Sigmoid colon (tissue), 7 donors: ENCODE measurements around the gene LTBP1. TPM values are rescaled to one million over a fixed set of nuclear protein-coding genes. Genes with fewer than 3 reads are reported as not detected.

Experiments
- DNase-seq: peaks from one replicate; pipeline ENCODE4 v3.0.0-alpha.2; 2019
- H3K27ac ChIP-seq, 4 donors: fragments of 200-600 bp; sonication (generic); one replicate each; pipeline ENCODE4 v1.5.1; 2016 to 2019; ENCODE audit warnings: mild to moderate bottlenecking in 1 of 4
- H3K27me3 ChIP-seq, 3 donors: fragments of 200-600 bp; sonication (generic); one replicate each; pipeline ENCODE4 v1.5.1; 2019; ENCODE audit warnings: mild to moderate bottlenecking in 1 of 3
- H3K36me3 ChIP-seq, 4 donors: fragments of 200-600 bp; sonication (generic); one replicate each; pipeline ENCODE4 v1.5.1; 2016 to 2019
- H3K4me1 ChIP-seq, 4 donors: fragments of 200-600 bp; sonication (generic); one replicate each; pipeline ENCODE4 v1.5.1; 2017 to 2019
- H3K4me3 ChIP-seq, 4 donors: fragments of 200-600 bp; sonication (generic); one replicate each; pipeline ENCODE4 v1.5.1; 2017 to 2019; ENCODE audit warnings: mild to moderate bottlenecking in 2 of 4, moderate library complexity in 1 of 4
- H3K9me3 ChIP-seq, 4 donors: fragments of 200-600 bp in 3 of 4; sonication (generic) in 3 of 4; one replicate each; pipeline versions ENCODE4 v1.5.1 to v1.6.1; 2013 to 2019
- EP300 ChIP-seq, 4 donors: sonication (generic); formaldehyde crosslinking; IDR thresholded peaks; one replicate each; pipeline ENCODE4 v1.6.1; 2017; ENCODE audit warnings: antibody characterized with exemption in 4 of 4
- POLR2A ChIP-seq, 2 donors: fragments of 450-650 bp; IDR thresholded peaks; one replicate each; pipeline ENCODE4 v1.6.1; 2016; ENCODE audit warnings: antibody characterized with exemption in 2 of 2, mild to moderate bottlenecking in 2 of 2, moderate library complexity in 2 of 2
- POLR2AphosphoS5 ChIP-seq, 4 donors: sonication (generic); formaldehyde crosslinking; IDR thresholded peaks; one replicate each; pipeline ENCODE4 v1.6.1; 2017; ENCODE audit warnings: antibody characterized with exemption in 4 of 4
- WGBS, 2 donors: extraction: QIAGEN DNeasy Blood & Tissue Kit; methylation state at CpG; one replicate each; pipeline ENCODE4 v1.1.7; 2013; 5-methylcytosine and 5-hydroxymethylcytosine counted together
- intact Hi-C: fragments of 100-400 bp; cut with DNase I; formaldehyde crosslinking; loops from one replicate; pipeline ENCODE4 v1.15.1; 2023
- polyA plus RNA-seq, 3 donors: library from polyadenylated mRNA; stranded (reverse); fragments of 200-250 nt; gene quantifications; one replicate each; pipeline ENCODE4 v1.2.3, GENCODE V29; 2013
- total RNA-seq, 4 donors: library from RNA; depleted of rRNA; stranded (reverse); fragments of >200 nt; gene quantifications; one replicate each; pipeline ENCODE4 v1.1.0, GENCODE V29; 2016
- TF ChIP-seq, protein P1 (sequence below), 4 experiments: fragments of 450-650 bp in 3 of 4; fragments of 200-600 bp in 1 of 4; IDR thresholded peaks; one replicate each; pipeline ENCODE4 v1.5.1; 2016 to 2019; ENCODE audit warnings: antibody characterized with exemption in 4 of 4, mild to moderate bottlenecking in 3 of 4, moderate library complexity in 2 of 4
- donor health status: healthy with polysubstance abuse.
- donor health status: Bipolar disorder and iron deficiency.
- donor health status: healthy.

The LTBP1 gene
- total and polyA plus RNA-seq, 7 donors, result 3.0 to 102 (median 34.2) TPM

DNA sequence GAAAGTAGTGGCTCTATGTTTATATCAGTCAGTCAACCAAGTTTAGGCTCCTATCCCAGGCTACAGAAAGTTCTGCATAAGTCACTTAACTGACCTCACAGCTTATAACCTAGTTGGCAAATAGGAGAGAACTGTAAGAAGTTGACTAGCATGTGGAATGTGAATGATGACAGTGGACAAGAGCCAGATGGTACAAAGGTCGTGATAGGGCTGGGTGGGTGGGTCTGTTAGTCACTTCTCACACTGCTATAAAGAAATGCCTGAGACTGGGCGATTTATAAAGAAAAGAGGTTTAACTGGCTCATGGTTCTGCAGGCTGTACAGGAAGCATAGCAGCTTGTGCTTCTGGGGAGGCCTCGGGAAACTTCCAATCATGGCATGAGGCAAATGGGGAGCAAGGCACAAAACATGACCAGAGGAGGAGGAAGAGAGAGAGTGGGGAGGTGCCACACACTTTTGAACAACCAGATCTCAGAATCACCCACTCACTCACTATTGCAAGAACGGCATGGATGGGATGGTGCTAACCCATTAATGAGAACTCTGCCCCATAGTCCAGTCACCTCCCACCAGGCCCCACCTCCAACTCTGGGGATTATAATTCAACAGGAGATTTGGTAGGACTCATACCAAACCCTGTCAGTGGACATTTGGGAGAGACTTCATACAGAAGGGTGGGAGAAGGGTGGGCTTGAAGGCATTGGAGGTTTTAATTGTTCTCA lies 68.8 kb downstream of the LTBP1 start:
- Histone ChIP-seq H3K27ac (no peak overlapping the region), H3K36me3 (no peaks in the 10 kb centered on the region), H3K9me3 (no peaks in the 10 kb centered on the region), H3K4me1 (peaks cover 0 to 8% (median 0%) of the 10 kb centered on the region in 4 donors), H3K27me3 (no peaks in the 10 kb centered on the region), H3K4me3 (no peak overlapping the region)
- no peak for DNase-seq
- intact Hi-C loops, result no loop called here
- TF ChIP-seq POLR2A (IDR thresholded peaks at IDR 0.05) (no peak), EP300 (IDR thresholded peaks at IDR 0.05) (no peak), POLR2AphosphoS5 (IDR thresholded peaks at IDR 0.05) (no peak)
- TF ChIP-seq, protein P1, sequence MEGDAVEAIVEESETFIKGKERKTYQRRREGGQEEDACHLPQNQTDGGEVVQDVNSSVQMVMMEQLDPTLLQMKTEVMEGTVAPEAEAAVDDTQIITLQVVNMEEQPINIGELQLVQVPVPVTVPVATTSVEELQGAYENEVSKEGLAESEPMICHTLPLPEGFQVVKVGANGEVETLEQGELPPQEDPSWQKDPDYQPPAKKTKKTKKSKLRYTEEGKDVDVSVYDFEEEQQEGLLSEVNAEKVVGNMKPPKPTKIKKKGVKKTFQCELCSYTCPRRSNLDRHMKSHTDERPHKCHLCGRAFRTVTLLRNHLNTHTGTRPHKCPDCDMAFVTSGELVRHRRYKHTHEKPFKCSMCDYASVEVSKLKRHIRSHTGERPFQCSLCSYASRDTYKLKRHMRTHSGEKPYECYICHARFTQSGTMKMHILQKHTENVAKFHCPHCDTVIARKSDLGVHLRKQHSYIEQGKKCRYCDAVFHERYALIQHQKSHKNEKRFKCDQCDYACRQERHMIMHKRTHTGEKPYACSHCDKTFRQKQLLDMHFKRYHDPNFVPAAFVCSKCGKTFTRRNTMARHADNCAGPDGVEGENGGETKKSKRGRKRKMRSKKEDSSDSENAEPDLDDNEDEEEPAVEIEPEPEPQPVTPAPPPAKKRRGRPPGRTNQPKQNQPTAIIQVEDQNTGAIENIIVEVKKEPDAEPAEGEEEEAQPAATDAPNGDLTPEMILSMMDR (IDR thresholded peaks at IDR 0.05), result no peak
- WGBS, 2 donors, result 25 to 66% methylated on average over 4 of the region's 4 CpGs

DNA sequence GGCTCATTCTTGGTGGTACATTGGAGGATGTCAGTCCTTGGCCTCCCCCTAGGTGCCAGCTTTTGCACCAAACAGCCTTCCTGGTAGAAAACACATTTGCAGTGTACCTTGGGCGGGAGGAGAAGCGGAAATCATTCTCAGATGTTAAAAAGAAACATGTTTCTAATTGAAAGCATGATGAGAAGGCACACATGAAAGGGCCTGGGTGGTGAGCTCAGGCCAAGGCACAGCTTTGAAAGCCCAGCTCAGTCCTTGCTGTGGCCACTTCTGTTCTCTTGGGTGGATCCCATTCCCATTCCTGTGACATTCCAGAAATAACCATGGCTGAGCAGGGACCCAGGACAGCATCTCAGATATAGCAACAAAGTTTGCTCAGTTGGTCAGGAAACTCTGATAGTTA lies 71.5 kb downstream of the LTBP1 start:
- H3K27me3 ChIP-seq, result no peaks in the 10 kb centered on the region
- H3K9me3 ChIP-seq, result no peaks in the 10 kb centered on the region
- H3K27ac ChIP-seq, result no peak overlapping the region
- peaks cover 0 to 13% (median 5%) of the 10 kb centered on the region in 4 donors for H3K4me1 ChIP-seq
- 91 to 92% methylated on average over 2 of the region's 2 CpGs for WGBS, 2 donors
- no peaks in the 10 kb centered on the region for H3K36me3 ChIP-seq
- TF ChIP-seq POLR2AphosphoS5 (IDR thresholded peaks at IDR 0.05) (no peak), EP300 (IDR thresholded peaks at IDR 0.05) (no peak), POLR2A (IDR thresholded peaks at IDR 0.05) (no peak)
- TF ChIP-seq, protein P1 (IDR thresholded peaks at IDR 0.05), result no peak
- intact Hi-C loops, result no loop called here
- no peak overlapping the region for H3K4me3 ChIP-seq
- no peak for DNase-seq

DNA sequence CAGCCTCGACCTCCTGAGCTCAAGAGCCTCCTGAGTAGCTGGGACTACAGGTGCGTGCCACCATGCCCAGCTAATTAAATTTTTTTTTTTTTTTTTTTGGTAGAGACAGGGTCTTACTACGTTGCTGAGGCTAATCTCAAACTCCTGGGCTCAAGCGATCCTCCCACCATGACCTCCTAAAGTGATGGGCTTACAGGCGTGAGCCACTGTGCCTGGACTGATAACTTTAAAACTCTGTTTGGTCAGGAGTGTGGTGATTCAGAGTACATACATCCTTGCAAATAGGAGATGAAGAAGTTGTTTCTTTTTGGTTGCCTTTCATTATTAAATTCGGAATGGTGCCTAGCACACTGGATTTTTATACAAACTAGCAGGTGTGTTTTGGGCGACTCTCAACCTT lies 73.0 kb downstream of the LTBP1 start:
- no peak for DNase-seq
- H3K27me3 ChIP-seq, result no peaks in the 10 kb centered on the region
- H3K36me3 ChIP-seq, result no peaks in the 10 kb centered on the region
- TF ChIP-seq EP300 (IDR thresholded peaks at IDR 0.05) (no peak), POLR2AphosphoS5 (IDR thresholded peaks at IDR 0.05) (no peak), POLR2A (IDR thresholded peaks at IDR 0.05) (no peak)
- TF ChIP-seq, protein P1 (IDR thresholded peaks at IDR 0.05), result no peak
- no peak overlapping the region for H3K4me3 ChIP-seq
- intact Hi-C loops, result no loop called here
- H3K9me3 ChIP-seq, result no peaks in the 10 kb centered on the region
- WGBS, 2 donors, result 93 to 98% methylated on average over 7 of the region's 7 CpGs
- H3K27ac ChIP-seq, result no peak overlapping the region
- H3K4me1 ChIP-seq, result peaks cover 0 to 22% (median 10%) of the 10 kb centered on the region in 4 donors

DNA sequence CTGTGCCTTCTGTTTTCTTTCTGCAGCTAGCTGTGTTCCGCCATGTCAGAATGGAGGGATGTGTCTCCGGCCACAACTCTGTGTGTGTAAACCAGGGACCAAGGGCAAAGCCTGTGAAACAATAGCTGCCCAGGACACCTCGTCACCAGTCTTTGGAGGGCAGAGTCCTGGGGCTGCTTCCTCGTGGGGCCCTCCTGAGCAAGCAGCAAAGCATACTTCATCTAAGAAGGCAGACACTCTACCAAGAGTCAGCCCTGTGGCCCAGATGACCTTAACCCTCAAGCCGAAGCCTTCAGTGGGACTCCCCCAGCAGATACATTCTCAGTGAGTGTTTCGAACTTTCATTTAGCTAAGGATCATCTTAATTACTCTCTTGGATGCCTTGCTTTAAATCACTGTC lies 74.1 kb downstream of the LTBP1 start:
- H3K4me1 ChIP-seq, result peaks cover 0 to 22% (median 7%) of the 10 kb centered on the region in 4 donors
- no peaks in the 10 kb centered on the region for H3K36me3 ChIP-seq
- DNase-seq, result no peak
- WGBS, 2 donors, result 86 to 90% methylated on average over 6 of the region's 6 CpGs
- no peaks in the 10 kb centered on the region for H3K27me3 ChIP-seq
- intact Hi-C loops, result no loop called here
- TF ChIP-seq POLR2AphosphoS5 (IDR thresholded peaks at IDR 0.05) (no peak), EP300 (IDR thresholded peaks at IDR 0.05) (no peak), POLR2A (IDR thresholded peaks at IDR 0.05) (no peak)
- TF ChIP-seq, protein P1 (IDR thresholded peaks at IDR 0.05), result no peak
- no peaks in the 10 kb centered on the region for H3K9me3 ChIP-seq
- peak overlapping the region in 2 of 4 donors; percentile 39 to 52 for H3K27ac ChIP-seq
- H3K4me3 ChIP-seq, result no peak overlapping the region
